Daoy (cell line): Measurements from ENCODE around the gene LIMS1. TPM values are rescaled to one million over a fixed set of nuclear protein-coding genes. Genes with fewer than 3 reads are reported as not detected.
"Not testable (repeated sequence)": the region's sequence is repeated elsewhere in the genome, so short reads cannot be mapped to it uniquely, and the experiment has no call there.

Experiments
- DNase-seq: peaks from one replicate; pipeline ENCODE4 v3.0.0-alpha.2; 2015; ENCODE audit warnings: low read depth
- total RNA-seq: library from RNA; depleted of rRNA; stranded (reverse); fragments of >200 nt; shearing (Covaris generic); gene quantifications from 2 replicates; pipeline ENCODE4 v1.2.3, GENCODE V29; 2014; rRNA removed

Gene LIMS1
- total RNA-seq, 1 experiment from 2014 or later, result 99.2 TPM

- not testable (repeated sequence) for DNase-seq
Observed at GRCh38 chr2:108734656-108735055, 200.4 kb downstream of the LIMS1 start.

Other genes with a start within 250 kb of the LIMS1 start
- gene SULT1C2, start 245.6 kb upstream of the LIMS1 start, total RNA-seq, result 1.0 and 7.7 TPM in 2 replicates
- not detected in 2 replicates for gene SULT1C4, start 156.5 kb upstream of the LIMS1 start, total RNA-seq
- gene GCC2, start 85.3 kb upstream of the LIMS1 start, total RNA-seq, result 12.9 and 19.8 TPM in 2 replicates
- 64.8 and 69.4 TPM in 2 replicates for gene RANBP2, start 185.0 kb downstream of the LIMS1 start, total RNA-seq